BJ (cell line): ENCODE results near the gene ZNF846. TPM values are rescaled to one million over a fixed set of nuclear protein-coding genes. Genes with fewer than 3 reads are reported as not detected.

Experiments
- CTCF ChIA-PET: fragments of 350-600 bp; formaldehyde crosslinking; extraction: SDS; loops from one replicate; lab custom pipeline; 2021; ENCODE audit warnings: antibody characterized with exemption, inconsistent platforms; lab: Yijun Ruan, JAX
- POLR2A ChIA-PET: fragments of 300-600 bp; sonication (Branson Sonifier 250); formaldehyde crosslinking; extraction: SDS; loops from one replicate; lab custom pipeline; 2021; ENCODE audit warnings: antibody characterized with exemption; lab: Charles Lee
- DNase-seq: peaks from one replicate; pipeline ENCODE4 v3.0.0-alpha.2; 2011; ENCODE audit warnings: low read depth
- H3K27me3 ChIP-seq: 2 replicates; pipeline ENCODE4 v1.6.0; 2011; ENCODE audit warnings: low read length; ENCODE audit not compliant: control insufficient read depth, insufficient read depth
- H3K36me3 ChIP-seq: 2 replicates; pipeline ENCODE4 v1.5.1; 2011; ENCODE audit warnings: low read length; ENCODE audit not compliant: control insufficient read depth, insufficient read depth
- H3K4me3 ChIP-seq: 2 replicates; pipeline ENCODE4 v1.5.1; 2011; ENCODE audit warnings: low read depth, mild to moderate bottlenecking, control low read depth, low read length
- CTCF ChIP-seq: IDR thresholded peaks from 2 replicates; pipeline ENCODE4 v1.5.1; 2011; ENCODE audit warnings: low read depth, mild to moderate bottlenecking, control low read depth, inconsistent platforms, low read length, moderate library complexity; ENCODE audit not compliant: insufficient read depth
- polyA plus RNA-seq: library from polyadenylated mRNA; depleted of rRNA; stranded (reverse); fragments of >200 nt; gene quantifications from 2 replicates; pipeline ENCODE4 v1.2.3, GENCODE V29; 2011

Gene ZNF846
- polyA plus RNA-seq, 1 experiment = 3.6 TPM

- Histone ChIP-seq H3K36me3 (peaks cover 12% of the 10 kb centered on the region), H3K27me3 (no peaks in the 10 kb centered on the region), H3K4me3 (no peak overlapping the region)
- ChIA-PET POLR2A (no interaction called here), CTCF (interaction anchor here (1.4 kb wide), 1 partner anchor 9 kb away, joined by 6 read pairs; no protein-coding TSS in a partner anchor)
- no peak for TF ChIP-seq CTCF
- no peak for DNase-seq
These were observed 10.7 kb downstream of the ZNF846 start for GRCh38 chr19:9757544-9758501.

GRCh38 chr19:9752701-9753443 is 15.7 kb downstream of the ZNF846 start:
- no peak for DNase-seq
- POLR2A ChIA-PET = interaction anchor here (0.6 kb wide), 1 partner anchor 446 kb away, joined by 7 read pairs; no protein-coding TSS in a partner anchor
- H3K36me3 ChIP-seq = peaks cover 3% of the 10 kb centered on the region
- no peaks in the 10 kb centered on the region for H3K27me3 ChIP-seq
- no peak for TF ChIP-seq CTCF
- H3K4me3 ChIP-seq = no peak overlapping the region
- CTCF ChIA-PET = no interaction called here

GRCh38 chr19:9751446-9751845 is 17.1 kb downstream of the ZNF846 start:
- Histone ChIP-seq H3K36me3 (no peaks in the 10 kb centered on the region), H3K4me3 (no peak overlapping the region), H3K27me3 (no peaks in the 10 kb centered on the region)
- no peak for DNase-seq
- POLR2A ChIA-PET = no interaction called here
- no peak for TF ChIP-seq CTCF
- CTCF ChIA-PET = no interaction called here

GRCh38 chr19:9741476-9742171 is 26.9 kb downstream of the ZNF846 start:
- no peak overlapping the region for H3K4me3 ChIP-seq
- ChIA-PET POLR2A (no interaction called here), CTCF (no interaction called here)
- no peak for DNase-seq
- TF ChIP-seq CTCF = no peak
- H3K36me3 ChIP-seq = no peaks in the 10 kb centered on the region
- H3K27me3 ChIP-seq = no peaks in the 10 kb centered on the region
